HL-60 (cell line): ENCODE measurements around the gene PRKAR2B.

Experiments
- DNase-seq, 2 experiments: peaks; one replicate each; pipeline ENCODE4 v3.0.0-alpha.2; 2010 to 2020; ENCODE audit warnings: low read depth in 1 of 2, low spot score in 1 of 2
- H3K27ac ChIP-seq: fragments of 250-450 bp; sonication (Bioruptor Pico); replicated peaks from 2 replicates; pipeline ENCODE4 v1.5.1; 2020; ENCODE audit warnings: mild to moderate bottlenecking, moderate library complexity
- H3K27me3 ChIP-seq: fragments of 250-450 bp; sonication (Bioruptor Pico); 2 replicates; pipeline ENCODE4 v1.5.1; 2021; ENCODE audit warnings: mild to moderate bottlenecking, moderate library complexity; ENCODE audit not compliant: insufficient read depth, poor library complexity, severe bottlenecking
- H3K4me3 ChIP-seq: replicated peaks from 2 replicates; pipeline ENCODE4 v1.5.1; 2011; ENCODE audit warnings: mild to moderate bottlenecking, control low read depth, low read length; ENCODE audit not compliant: insufficient read depth
- CTCF ChIP-seq: IDR thresholded peaks from one replicate; pipeline ENCODE4 v1.5.1; 2011; ENCODE audit warnings: low read length, control low read depth, inconsistent platforms; ENCODE audit not compliant: insufficient read depth
- GABPA ChIP-seq: IDR thresholded peaks from 2 replicates; pipeline ENCODE4 v1.6.1; 2012; ENCODE audit warnings: low read depth
- POLR2AphosphoS5 ChIP-seq: IDR thresholded peaks from 2 replicates; pipeline ENCODE4 v1.6.1; 2012; ENCODE audit warnings: low read depth
- REST ChIP-seq: IDR thresholded peaks from 2 replicates; pipeline ENCODE4 v1.6.1; 2012; ENCODE audit warnings: low read depth; ENCODE audit not compliant: insufficient replicate concordance
- SPI1 ChIP-seq: IDR thresholded peaks from 2 replicates; pipeline ENCODE4 v1.6.1; 2012; ENCODE audit warnings: low read depth, mild to moderate bottlenecking, borderline replicate concordance

The PRKAR2B gene

GRCh38 chr7:107203607-107204006, 159.1 kb downstream of the PRKAR2B start:
- no peak overlapping the region for H3K4me3 ChIP-seq
- no peak overlapping the region for H3K27ac ChIP-seq
- H3K27me3 ChIP-seq, result no peaks in the 10 kb centered on the region
- TF ChIP-seq CTCF, result no peak
- TF ChIP-seq REST, result no peak
- TF ChIP-seq POLR2AphosphoS5, result no peak
- TF ChIP-seq GABPA, result no peak
- no peak for TF ChIP-seq SPI1
- no peak for DNase-seq

- no peak overlapping the region for H3K27ac ChIP-seq
- no peak overlapping the region for H3K4me3 ChIP-seq
- H3K27me3 ChIP-seq, result no peaks in the 10 kb centered on the region
- no peak for TF ChIP-seq CTCF
- TF ChIP-seq GABPA, result no peak
- no peak for TF ChIP-seq SPI1
- TF ChIP-seq POLR2AphosphoS5, result no peak
- TF ChIP-seq REST, result no peak
- DNase-seq, result no peak
Measured at GRCh38 chr7:107206136-107206535, 161.6 kb downstream of the PRKAR2B start.

GRCh38 chr7:107206706-107207105, 162.2 kb downstream of the PRKAR2B start:
- DNase-seq, result no peak
- no peaks in the 10 kb centered on the region for H3K27me3 ChIP-seq
- no peak overlapping the region for H3K4me3 ChIP-seq
- H3K27ac ChIP-seq, result no peak overlapping the region
- TF ChIP-seq REST, result no peak
- TF ChIP-seq CTCF, result no peak
- TF ChIP-seq SPI1, result no peak
- no peak for TF ChIP-seq POLR2AphosphoS5
- no peak for TF ChIP-seq GABPA
